H1 (cell line): ENCODE results near the gene TPP1. TPM values are rescaled to one million over a fixed set of nuclear protein-coding genes. Genes with fewer than 3 reads are reported as not detected.

ENCODE experiments used
- BACH1 ChIP-seq: IDR thresholded peaks from 2 replicates; pipeline ENCODE4 v1.6.1; 2012; ENCODE audit warnings: low read length, improper control_type of control experiment
- CHD7 ChIP-seq: fragments of 300-600 bp; sonication (generic); IDR thresholded peaks from 2 replicates; pipeline ENCODE4 v1.7.1; 2012; ENCODE audit warnings: low read length, moderate library complexity, mild to moderate bottlenecking, inconsistent platforms; ENCODE audit not compliant: insufficient replicate concordance
- E2F6 ChIP-seq: IDR thresholded peaks from 2 replicates; pipeline ENCODE4 v1.6.1; 2012; ENCODE audit warnings: inconsistent platforms
- HDAC6 ChIP-seq: IDR thresholded peaks from one replicate; pipeline ENCODE4 v1.7.1; 2012; ENCODE audit warnings: low read depth, mild to moderate bottlenecking, inconsistent platforms, low read length, moderate library complexity
- KDM1A ChIP-seq: fragments of 200-600, 300-600 bp; sonication (generic); IDR thresholded peaks from 2 replicates; pipeline ENCODE4 v1.7.1; 2016; ENCODE audit warnings: mild to moderate bottlenecking, low read length, borderline replicate concordance
- SAP30 ChIP-seq: fragments of 300-600 bp; sonication (generic); IDR thresholded peaks from 2 replicates; pipeline ENCODE4 v1.7.1; 2012; ENCODE audit warnings: low read length, moderate library complexity, mild to moderate bottlenecking, inconsistent platforms; ENCODE audit not compliant: insufficient read depth, insufficient replicate concordance
- SIX5 ChIP-seq: IDR thresholded peaks from 2 replicates; pipeline ENCODE4 v1.6.1; 2011; ENCODE audit warnings: mild to moderate bottlenecking, low read depth, low read length
- SP2 ChIP-seq: IDR thresholded peaks from 2 replicates; pipeline ENCODE4 v1.6.1; 2012; ENCODE audit warnings: mild to moderate bottlenecking, low read length, inconsistent platforms
- polyA plus RNA-seq, 7 experiments: library from polyadenylated mRNA; depleted of rRNA in 3 of 7; stranded (reverse) in 5 of 7; unstranded in 2 of 7; fragments of >200 nt in 5 of 7; fragments of 200-250 nt in 2 of 7; gene quantifications; 1 replicate in 5 of 7; 2 replicates in 1 of 7; 4 replicates in 1 of 7; pipeline versions ENCODE4 v1.2.1 to v1.2.3, GENCODE V29; 2011 to 2013; ENCODE audit warnings: missing spikeins in 2 of 7, mixed read lengths in 2 of 7
- total RNA-seq: library from RNA; stranded (reverse); fragmentation: NEBNext Ultra II Directional; extraction: Animal tissue kit (Norgen Biotek cat#: 25700); gene quantifications from 2 replicates; pipeline ENCODE4 v1.2.1, GENCODE V29; 2021

The TPP1 gene
- total and polyA plus RNA-seq, 2 of the 8 experiments (the other 6 are each of a cell fraction or from before 2014, with no cell fraction given), result 36.1 to 77.5 TPM

- TF ChIP-seq CHD7, result no peak
- TF ChIP-seq SAP30, result no peak
- TF ChIP-seq KDM1A, result 0 out of 2 replicates have a peak, but pooled peaks have one; percentile 45
- TF ChIP-seq HDAC6, result no peak
- TF ChIP-seq BACH1, result no peak
- no peak for TF ChIP-seq E2F6
- no peak for TF ChIP-seq SP2
- TF ChIP-seq SIX5, result no peak
These were observed 38.1 kb upstream of the TPP1 start (continued) for GRCh38 chr11:6657346-6657745.
